Measurements from ENCODE around the gene PTPRA.

DNA sequence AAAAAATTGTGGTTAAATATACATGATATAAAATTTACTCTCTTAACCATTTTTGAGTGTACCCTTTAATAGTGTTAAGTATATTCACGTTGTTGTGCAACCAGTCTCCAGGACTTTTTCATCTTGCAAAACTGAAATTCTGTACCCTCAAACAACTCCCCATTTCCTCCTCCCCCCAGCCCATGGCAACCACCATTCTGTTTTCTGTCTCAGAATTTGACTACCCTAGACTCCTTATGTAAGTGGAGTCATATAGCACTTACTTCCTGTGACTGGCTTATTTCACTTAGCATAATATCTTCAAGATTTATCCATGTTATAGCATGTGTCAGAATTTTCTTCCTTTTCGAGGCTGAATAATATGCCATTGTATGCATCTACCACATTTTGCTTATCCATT lies 27.7 kb upstream of the PTPRA start:
- TF ChIP-seq JUND (IDR thresholded peaks at IDR 0.05; ENCODE audit: low read length) (no peak), GABPA (IDR thresholded peaks at IDR 0.05; ENCODE audit: borderline replicate concordance, insufficient read depth, low read length) (no peak), MAFK (IDR thresholded peaks at IDR 0.05; ENCODE audit: low read depth, low read length) (no peak), CREB1 (IDR thresholded peaks at IDR 0.05) (no peak), EGR1 (IDR thresholded peaks at IDR 0.05; ENCODE audit: borderline replicate concordance, low read depth, low read length) (no peak), EP300 (IDR thresholded peaks at IDR 0.05; ENCODE audit: borderline replicate concordance in 1 of 2, low read depth in 2 of 2, low read length in 2 of 2) (no peak)
- TF ChIP-seq, protein P1, sequence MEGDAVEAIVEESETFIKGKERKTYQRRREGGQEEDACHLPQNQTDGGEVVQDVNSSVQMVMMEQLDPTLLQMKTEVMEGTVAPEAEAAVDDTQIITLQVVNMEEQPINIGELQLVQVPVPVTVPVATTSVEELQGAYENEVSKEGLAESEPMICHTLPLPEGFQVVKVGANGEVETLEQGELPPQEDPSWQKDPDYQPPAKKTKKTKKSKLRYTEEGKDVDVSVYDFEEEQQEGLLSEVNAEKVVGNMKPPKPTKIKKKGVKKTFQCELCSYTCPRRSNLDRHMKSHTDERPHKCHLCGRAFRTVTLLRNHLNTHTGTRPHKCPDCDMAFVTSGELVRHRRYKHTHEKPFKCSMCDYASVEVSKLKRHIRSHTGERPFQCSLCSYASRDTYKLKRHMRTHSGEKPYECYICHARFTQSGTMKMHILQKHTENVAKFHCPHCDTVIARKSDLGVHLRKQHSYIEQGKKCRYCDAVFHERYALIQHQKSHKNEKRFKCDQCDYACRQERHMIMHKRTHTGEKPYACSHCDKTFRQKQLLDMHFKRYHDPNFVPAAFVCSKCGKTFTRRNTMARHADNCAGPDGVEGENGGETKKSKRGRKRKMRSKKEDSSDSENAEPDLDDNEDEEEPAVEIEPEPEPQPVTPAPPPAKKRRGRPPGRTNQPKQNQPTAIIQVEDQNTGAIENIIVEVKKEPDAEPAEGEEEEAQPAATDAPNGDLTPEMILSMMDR (IDR thresholded peaks at IDR 0.05; ENCODE audit: control extremely low read depth in 1 of 3, insufficient read depth in 1 of 3, low read depth in 1 of 3, low read length in 3 of 3): no peak
- TF ChIP-seq, protein P2, sequence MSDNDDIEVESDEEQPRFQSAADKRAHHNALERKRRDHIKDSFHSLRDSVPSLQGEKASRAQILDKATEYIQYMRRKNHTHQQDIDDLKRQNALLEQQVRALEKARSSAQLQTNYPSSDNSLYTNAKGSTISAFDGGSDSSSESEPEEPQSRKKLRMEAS (IDR thresholded peaks at IDR 0.05): no peak
